Stomach (tissue), 9 donors: ENCODE data around the gene POU3F1. TPM values are rescaled to one million over a fixed set of nuclear protein-coding genes. Genes with fewer than 3 reads are reported as not detected.

Experiments
- DNase-seq, 2 donors: peaks; one replicate each; pipeline versions ENCODE4 v3.0.0 to v3.0.0-alpha.2; 2013 to 2019
- H3K27ac ChIP-seq, 5 donors: fragments of 200-600 bp in 4 of 5; sonication (generic) in 4 of 5; one replicate each; pipeline ENCODE4 v1.5.1; 2013 to 2019; ENCODE audit warnings: mild to moderate bottlenecking in 1 of 5, moderate library complexity in 1 of 5
- H3K27me3 ChIP-seq, 3 donors: fragments of 200-600 bp; sonication (generic); one replicate each; pipeline ENCODE4 v1.5.1; 2017 to 2019; ENCODE audit warnings: mixed run types in 1 of 3
- H3K36me3 ChIP-seq, 4 donors: fragments of 200-600 bp; sonication (generic); 1 replicate in 3 of 4; 2 replicates in 1 of 4; pipeline ENCODE4 v1.5.1; 2016 to 2019
- H3K4me1 ChIP-seq, 4 donors: fragments of 200-600 bp; sonication (generic); one replicate each; pipeline ENCODE4 v1.5.1; 2016 to 2019
- H3K4me3 ChIP-seq, 4 donors: fragments of 200-600 bp; sonication (generic) in 3 of 4; one replicate each; pipeline ENCODE4 v1.5.1; 2016 to 2019; ENCODE audit warnings: mild to moderate bottlenecking in 1 of 4
- H3K9me3 ChIP-seq, 4 donors: fragments of 200-600 bp; sonication (generic); one replicate each; pipeline ENCODE4 v1.5.1; 2016 to 2019
- EP300 ChIP-seq: sonication (generic); formaldehyde crosslinking; IDR thresholded peaks from one replicate; pipeline ENCODE4 v1.6.1; 2017; ENCODE audit warnings: antibody characterized with exemption
- POLR2A ChIP-seq, 4 donors: fragments of 450-650 bp; IDR thresholded peaks; one replicate each; pipeline ENCODE4 v1.6.1; 2016; ENCODE audit warnings: antibody characterized with exemption in 4 of 4, control low read depth in 2 of 4, mild to moderate bottlenecking in 1 of 4, moderate library complexity in 1 of 4
- POLR2AphosphoS5 ChIP-seq, 3 donors: sonication (generic); formaldehyde crosslinking; IDR thresholded peaks; one replicate each; pipeline ENCODE4 v1.6.1; 2016; ENCODE audit warnings: antibody characterized with exemption in 3 of 3
- WGBS, 5 donors: extraction: QIAGEN DNeasy Blood & Tissue Kit in 3 of 5; methylation state at CpG; one replicate each; pipeline versions ENCODE4 v1.1.5 to v1.1.7; 2013 to 2018; 5-methylcytosine and 5-hydroxymethylcytosine counted together
- intact Hi-C: fragments of 100-400 bp; cut with DNase I; formaldehyde crosslinking; loops from one replicate; pipeline ENCODE4 v1.15.1; 2023; ENCODE audit warnings: low total_unique reads
- polyA plus RNA-seq, 3 donors: library from polyadenylated mRNA; stranded (reverse); fragments of 200-250 nt; gene quantifications; one replicate each; pipeline ENCODE4 v1.2.3, GENCODE V29; 2013
- total RNA-seq, 5 donors: library from RNA; depleted of rRNA; stranded (reverse); fragments of >200 nt; gene quantifications; one replicate each; pipeline versions ENCODE4 v1.1.0 to v1.2.3, GENCODE V29; 2014 to 2016
- TF ChIP-seq, protein P1 (sequence below), 7 experiments: fragments of 450-650 bp in 4 of 7; fragments of 200-600 bp in 3 of 7; sonication (generic) in 3 of 7; IDR thresholded peaks; one replicate each; pipeline ENCODE4 v1.5.1; 2016 to 2019; ENCODE audit warnings: antibody characterized with exemption in 7 of 7, control low read depth in 2 of 7, mild to moderate bottlenecking in 1 of 7
- donor health status: healthy with polysubstance abuse.
- donor health status: Bipolar disorder and iron deficiency.
- donor health status: healthy.

Gene POU3F1
- total and polyA plus RNA-seq, 8 donors = 0.20 TPM; not detected in 7

DNA sequence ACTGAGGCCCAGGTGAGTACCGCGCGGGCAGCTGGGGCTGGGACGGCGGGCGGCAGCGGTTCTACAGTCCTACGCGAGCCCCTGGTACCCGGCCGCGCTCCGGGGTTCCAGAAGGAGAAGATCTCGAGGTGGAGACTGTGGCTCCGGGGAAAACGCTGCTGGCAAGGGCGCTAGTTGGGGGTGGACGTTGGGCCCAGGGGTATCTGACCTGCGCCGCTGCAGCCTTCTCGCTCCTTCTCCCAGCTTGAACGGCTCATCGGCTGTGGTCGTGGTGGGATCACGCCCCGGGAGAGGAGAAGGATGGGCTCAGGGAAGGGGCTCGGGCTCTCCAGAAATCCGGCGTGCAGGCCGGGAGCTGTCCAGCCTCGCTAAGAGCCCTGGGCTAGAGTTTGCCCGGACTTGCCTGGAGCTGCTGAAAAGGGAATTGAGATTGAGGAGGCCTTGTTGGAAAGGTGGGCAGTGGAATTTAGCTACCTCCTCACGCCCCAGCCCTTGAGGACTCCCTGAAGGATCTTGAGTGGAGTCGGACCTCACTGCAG, 1.1 kb upstream of the POU3F1 start:
- Histone ChIP-seq H3K9me3 (no peaks in the 10 kb centered on the region), H3K27me3 (peaks cover 31 to 89% (median 49%) of the 10 kb centered on the region in 3 donors), H3K4me3 (peak overlapping the region; percentile 62 to 77 (median 69)), H3K27ac (peak overlapping the region in 2 of 5 donors; percentile 68 to 83), H3K36me3 (no peaks in the 10 kb centered on the region), H3K4me1 (peaks cover 32 to 40% (median 34%) of the 10 kb centered on the region in 4 donors)
- no peak for TF ChIP-seq POLR2AphosphoS5 (IDR thresholded peaks at IDR 0.05)
- no peak for TF ChIP-seq EP300
- TF ChIP-seq POLR2A (IDR thresholded peaks at IDR 0.05) = no peak
- TF ChIP-seq, protein P1, sequence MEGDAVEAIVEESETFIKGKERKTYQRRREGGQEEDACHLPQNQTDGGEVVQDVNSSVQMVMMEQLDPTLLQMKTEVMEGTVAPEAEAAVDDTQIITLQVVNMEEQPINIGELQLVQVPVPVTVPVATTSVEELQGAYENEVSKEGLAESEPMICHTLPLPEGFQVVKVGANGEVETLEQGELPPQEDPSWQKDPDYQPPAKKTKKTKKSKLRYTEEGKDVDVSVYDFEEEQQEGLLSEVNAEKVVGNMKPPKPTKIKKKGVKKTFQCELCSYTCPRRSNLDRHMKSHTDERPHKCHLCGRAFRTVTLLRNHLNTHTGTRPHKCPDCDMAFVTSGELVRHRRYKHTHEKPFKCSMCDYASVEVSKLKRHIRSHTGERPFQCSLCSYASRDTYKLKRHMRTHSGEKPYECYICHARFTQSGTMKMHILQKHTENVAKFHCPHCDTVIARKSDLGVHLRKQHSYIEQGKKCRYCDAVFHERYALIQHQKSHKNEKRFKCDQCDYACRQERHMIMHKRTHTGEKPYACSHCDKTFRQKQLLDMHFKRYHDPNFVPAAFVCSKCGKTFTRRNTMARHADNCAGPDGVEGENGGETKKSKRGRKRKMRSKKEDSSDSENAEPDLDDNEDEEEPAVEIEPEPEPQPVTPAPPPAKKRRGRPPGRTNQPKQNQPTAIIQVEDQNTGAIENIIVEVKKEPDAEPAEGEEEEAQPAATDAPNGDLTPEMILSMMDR (IDR thresholded peaks at IDR 0.05) = no peak
- 11 to 23% (median 16%) methylated on average over 27 to 34 of the region's 34 CpGs for WGBS, 5 donors
- intact Hi-C loops = no loop called here
- DNase-seq = peak in 1 of 2 donors; percentile 52

DNA sequence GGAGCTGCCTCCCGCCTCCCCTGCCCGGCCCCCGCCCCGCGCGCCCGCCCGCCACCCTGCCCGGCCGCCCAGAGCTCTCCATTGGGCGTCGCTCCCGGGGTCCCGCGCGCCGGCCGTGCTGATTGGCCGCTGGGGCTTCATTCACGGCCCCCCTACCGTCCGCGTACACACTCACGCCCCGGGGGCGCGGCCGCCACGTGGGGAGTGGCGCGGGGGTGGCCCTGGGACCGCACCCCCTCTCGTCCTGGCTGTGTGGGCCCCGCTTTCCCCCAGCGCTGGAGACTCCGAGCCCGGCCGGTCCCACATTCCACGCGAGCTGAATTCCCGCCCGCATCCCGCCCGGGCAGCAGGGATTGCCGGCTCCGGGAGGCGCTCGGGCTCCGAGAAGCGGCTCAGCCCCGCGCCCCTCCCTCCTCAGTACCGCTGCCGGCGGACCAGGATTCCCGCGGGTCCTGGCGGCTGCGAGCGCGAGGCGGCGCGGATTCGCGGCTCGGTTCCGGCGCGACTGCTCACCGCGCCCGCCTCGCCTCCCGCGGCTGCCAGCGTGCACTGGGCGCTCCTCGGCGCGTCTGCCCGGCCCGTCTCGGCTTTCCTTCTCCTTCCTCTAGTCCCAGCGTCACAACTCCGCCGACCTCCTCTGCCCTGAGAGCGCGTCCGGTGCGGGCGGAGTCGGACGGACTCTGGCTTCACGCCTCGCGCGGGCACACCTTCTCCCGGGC, 450 bp upstream of the POU3F1 start:
- intact Hi-C loops = no loop called here
- 0 to 1% (median 0%) methylated on average over 26 to 99 of the region's 99 CpGs for WGBS, 5 donors
- Histone ChIP-seq H3K4me3 (peak overlapping the region; percentile 62 to 77 (median 69)), H3K9me3 (no peaks in the 10 kb centered on the region), H3K36me3 (no peaks in the 10 kb centered on the region), H3K27me3 (peaks cover 36 to 89% (median 55%) of the 10 kb centered on the region in 3 donors), H3K27ac (peak overlapping the region in 3 of 5 donors; percentile 66 to 83 (median 68)), H3K4me1 (peaks cover 32 to 40% (median 34%) of the 10 kb centered on the region in 4 donors)
- TF ChIP-seq, protein P1 (IDR thresholded peaks at IDR 0.05) = peak in 1 of 7 experiments; percentile 3
- TF ChIP-seq EP300 (no peak), POLR2A (IDR thresholded peaks at IDR 0.05) (no peak)
- DNase-seq = peak; percentile 83 to 94

DNA sequence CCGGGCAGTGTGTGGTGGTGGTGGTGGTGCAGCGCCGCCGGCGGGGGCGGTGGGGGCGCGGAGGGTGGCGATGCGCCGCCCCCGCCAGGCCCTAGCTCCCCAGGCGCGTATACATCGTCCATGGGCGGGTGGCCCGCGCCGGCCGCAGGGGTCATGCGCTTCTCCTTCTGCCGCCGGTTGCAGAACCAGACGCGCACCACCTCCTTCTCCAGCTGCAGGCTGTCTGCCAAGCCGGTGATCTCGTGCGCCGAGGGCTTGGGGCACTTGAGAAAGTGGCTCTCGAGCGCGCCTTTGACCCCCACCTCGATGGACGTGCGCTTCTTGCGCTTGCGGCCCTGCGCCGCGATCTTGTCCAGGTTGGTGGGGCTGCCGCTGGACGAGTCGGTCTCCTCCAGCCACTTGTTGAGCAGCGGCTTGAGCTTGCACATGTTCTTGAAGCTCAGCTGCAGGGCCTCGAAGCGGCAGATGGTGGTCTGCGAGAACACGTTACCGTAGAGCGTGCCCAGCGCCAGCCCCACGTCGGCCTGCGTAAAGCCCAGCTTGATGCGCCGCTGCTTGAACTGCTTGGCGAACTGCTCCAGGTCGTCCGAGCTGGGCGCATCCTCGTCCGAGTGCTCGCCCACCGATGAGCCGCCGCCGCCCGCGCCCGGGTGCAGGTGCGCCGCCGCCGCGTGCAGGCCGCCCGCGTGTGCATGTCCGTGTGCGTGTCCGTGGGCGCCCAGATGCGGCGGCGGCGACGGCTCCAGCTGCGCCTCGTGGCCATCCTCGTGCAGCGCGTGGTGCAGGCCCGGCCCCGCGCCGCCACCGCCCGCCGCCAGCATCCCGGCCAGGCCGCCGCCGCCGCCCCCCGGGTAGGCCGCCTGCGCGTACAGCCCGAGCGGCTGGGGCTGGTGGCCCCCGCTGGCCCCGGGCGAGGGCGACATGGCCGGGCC, 926 bp downstream of the POU3F1 start:
- peaks cover 36 to 89% (median 69%) of the 10 kb centered on the region in 3 donors for H3K27me3 ChIP-seq
- H3K27ac ChIP-seq = no peak overlapping the region
- DNase-seq = peak in 1 of 2 donors; percentile 48
- WGBS, 5 donors = 1 to 5% (median 3%) methylated on average over 17 to 115 of the region's 115 CpGs
- peak overlapping the region; percentile 62 to 77 (median 69) for H3K4me3 ChIP-seq
- TF ChIP-seq, protein P1 (IDR thresholded peaks at IDR 0.05) = no peak
- no peak for TF ChIP-seq POLR2A (IDR thresholded peaks at IDR 0.05)
- TF ChIP-seq POLR2AphosphoS5 (IDR thresholded peaks at IDR 0.05) = no peak
- TF ChIP-seq EP300 = no peak
- intact Hi-C loops = no loop called here
- H3K36me3 ChIP-seq = no peaks in the 10 kb centered on the region
- H3K4me1 ChIP-seq = peaks cover 32 to 40% (median 34%) of the 10 kb centered on the region in 4 donors
- no peaks in the 10 kb centered on the region for H3K9me3 ChIP-seq
